MM.1S (cell line): Measurements from ENCODE around the gene SORCS2.

Experiments used
- DNase-seq: peaks from one replicate; pipeline ENCODE4 v3.0.0-alpha.2; 2015
- H2AFZ ChIP-seq: fragments of 300-600 bp; sonication (generic); 2 replicates; pipeline ENCODE4 v1.6.0; 2016; ENCODE audit warnings: antibody characterized with exemption, low read length
- H3F3A ChIP-seq: fragments of 300-600 bp; sonication (generic); 2 replicates; pipeline ENCODE4 v1.6.1; 2016; ENCODE audit warnings: mild to moderate bottlenecking, antibody characterized with exemption, low read length, moderate library complexity, mixed read lengths; ENCODE audit not compliant: insufficient read depth
- H3K27ac ChIP-seq: fragments of 300-600 bp; sonication (generic); 2 replicates; pipeline ENCODE4 v1.5.1; 2016; ENCODE audit warnings: mild to moderate bottlenecking, low read length
- H3K27me3 ChIP-seq: fragments of 300-600 bp; sonication (generic); replicated peaks from 2 replicates; pipeline ENCODE4 v1.6.0; 2016; ENCODE audit warnings: low read length; ENCODE audit not compliant: insufficient read depth
- H3K36me3 ChIP-seq: fragments of 300-600 bp; sonication (generic); replicated peaks from 2 replicates; pipeline ENCODE4 v1.6.1; 2016; ENCODE audit warnings: mild to moderate bottlenecking, low read length, mixed read lengths; ENCODE audit not compliant: insufficient read depth
- H3K4me1 ChIP-seq: fragments of 300-600 bp; sonication (generic); 2 replicates; pipeline ENCODE4 v1.6.1; 2016; ENCODE audit warnings: low read length, mixed read lengths
- H3K4me2 ChIP-seq: fragments of 300-600 bp; sonication (generic); 2 replicates; pipeline ENCODE4 v1.6.0; 2016; ENCODE audit warnings: low read depth, low read length
- H3K4me3 ChIP-seq: fragments of 300-600 bp; sonication (generic); 2 replicates; pipeline ENCODE4 v1.5.1; 2016; ENCODE audit warnings: low read length, mixed read lengths
- H3K79me2 ChIP-seq: fragments of 300-600 bp; sonication (generic); 2 replicates; pipeline ENCODE4 v1.6.1; 2016; ENCODE audit warnings: mixed run types, low read length, mixed read lengths
- H3K9ac ChIP-seq: fragments of 300-600 bp; sonication (generic); 2 replicates; pipeline ENCODE4 v1.6.1; 2016; ENCODE audit warnings: low read length, mixed read lengths
- H3K9me2 ChIP-seq: fragments of 300-600 bp; sonication (generic); replicated peaks from 2 replicates; pipeline ENCODE4 v1.6.1; 2016; ENCODE audit warnings: mild to moderate bottlenecking, low read length, mixed read lengths; ENCODE audit not compliant: insufficient read depth
- H3K9me3 ChIP-seq: fragments of 300-600 bp; sonication (generic); replicated peaks from 2 replicates; pipeline ENCODE4 v1.6.1; 2016; ENCODE audit warnings: mild to moderate bottlenecking, low read length, mixed read lengths; ENCODE audit not compliant: insufficient read depth
- H4K20me1 ChIP-seq: fragments of 300-600 bp; sonication (generic); 2 replicates; pipeline ENCODE4 v1.6.1; 2016; ENCODE audit warnings: mild to moderate bottlenecking, low read length, moderate library complexity, mixed read lengths; ENCODE audit not compliant: insufficient read depth
- EZH2 ChIP-seq: fragments of 300-600 bp; sonication (generic); optimal IDR thresholded peaks from 2 replicates; pipeline ENCODE3; 2017; ENCODE audit warnings: low read depth, mild to moderate bottlenecking, antibody characterized with exemption, low read length, mixed read lengths
- EZH2phosphoT487 ChIP-seq: fragments of 300-600 bp; sonication (generic); IDR thresholded peaks from 2 replicates; pipeline ENCODE4 v1.6.1; 2018; ENCODE audit warnings: antibody characterized with exemption, low read length
- TF ChIP-seq, protein P1 (sequence below): fragments of 300-600 bp; sonication (generic); IDR thresholded peaks from 2 replicates; pipeline ENCODE4 v1.5.1; 2016; ENCODE audit warnings: antibody characterized with exemption, low read length, mixed read lengths

The SORCS2 gene

DNA sequence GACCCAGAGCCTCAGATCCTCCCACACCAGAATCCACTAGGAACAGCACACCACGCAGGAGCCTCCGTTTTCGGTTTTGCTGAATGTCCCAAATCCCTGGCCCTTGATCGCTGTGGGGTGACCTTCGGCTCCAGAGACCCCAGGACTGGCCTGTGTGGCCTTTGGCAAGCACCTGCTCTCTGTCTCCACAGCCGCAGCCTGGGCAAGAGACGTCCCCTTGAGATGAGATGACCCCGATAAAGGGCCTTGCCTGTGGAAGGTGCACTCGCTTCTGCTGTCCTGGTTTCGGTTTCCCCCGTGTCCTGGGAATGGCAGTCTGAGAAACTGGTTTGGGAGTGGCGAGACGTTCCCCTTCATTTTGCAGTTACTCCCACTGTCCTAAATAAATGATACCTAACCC lies 232.8 kb downstream of the SORCS2 start:
- H3K27me3 ChIP-seq: peaks cover 81% of the 10 kb centered on the region
- H3K9me3 ChIP-seq: no peaks in the 10 kb centered on the region
- TF ChIP-seq, protein P1, sequence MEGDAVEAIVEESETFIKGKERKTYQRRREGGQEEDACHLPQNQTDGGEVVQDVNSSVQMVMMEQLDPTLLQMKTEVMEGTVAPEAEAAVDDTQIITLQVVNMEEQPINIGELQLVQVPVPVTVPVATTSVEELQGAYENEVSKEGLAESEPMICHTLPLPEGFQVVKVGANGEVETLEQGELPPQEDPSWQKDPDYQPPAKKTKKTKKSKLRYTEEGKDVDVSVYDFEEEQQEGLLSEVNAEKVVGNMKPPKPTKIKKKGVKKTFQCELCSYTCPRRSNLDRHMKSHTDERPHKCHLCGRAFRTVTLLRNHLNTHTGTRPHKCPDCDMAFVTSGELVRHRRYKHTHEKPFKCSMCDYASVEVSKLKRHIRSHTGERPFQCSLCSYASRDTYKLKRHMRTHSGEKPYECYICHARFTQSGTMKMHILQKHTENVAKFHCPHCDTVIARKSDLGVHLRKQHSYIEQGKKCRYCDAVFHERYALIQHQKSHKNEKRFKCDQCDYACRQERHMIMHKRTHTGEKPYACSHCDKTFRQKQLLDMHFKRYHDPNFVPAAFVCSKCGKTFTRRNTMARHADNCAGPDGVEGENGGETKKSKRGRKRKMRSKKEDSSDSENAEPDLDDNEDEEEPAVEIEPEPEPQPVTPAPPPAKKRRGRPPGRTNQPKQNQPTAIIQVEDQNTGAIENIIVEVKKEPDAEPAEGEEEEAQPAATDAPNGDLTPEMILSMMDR: no peak
- TF ChIP-seq EZH2 (no peak), EZH2phosphoT487 (no peak)
- no peak overlapping the region for H3K4me2 ChIP-seq
- H3K36me3 ChIP-seq: no peaks in the 10 kb centered on the region
- no peak overlapping the region for H3K27ac ChIP-seq
- no peaks in the 10 kb centered on the region for H3F3A ChIP-seq
- no peaks in the 10 kb centered on the region for H3K79me2 ChIP-seq
- H3K4me3 ChIP-seq: no peak overlapping the region
- no peaks in the 10 kb centered on the region for H3K9me2 ChIP-seq
- no peaks in the 10 kb centered on the region for H4K20me1 ChIP-seq
- no peak for DNase-seq
- no peak overlapping the region for H2AFZ ChIP-seq
- no peak overlapping the region for H3K9ac ChIP-seq
- no peaks in the 10 kb centered on the region for H3K4me1 ChIP-seq

DNA sequence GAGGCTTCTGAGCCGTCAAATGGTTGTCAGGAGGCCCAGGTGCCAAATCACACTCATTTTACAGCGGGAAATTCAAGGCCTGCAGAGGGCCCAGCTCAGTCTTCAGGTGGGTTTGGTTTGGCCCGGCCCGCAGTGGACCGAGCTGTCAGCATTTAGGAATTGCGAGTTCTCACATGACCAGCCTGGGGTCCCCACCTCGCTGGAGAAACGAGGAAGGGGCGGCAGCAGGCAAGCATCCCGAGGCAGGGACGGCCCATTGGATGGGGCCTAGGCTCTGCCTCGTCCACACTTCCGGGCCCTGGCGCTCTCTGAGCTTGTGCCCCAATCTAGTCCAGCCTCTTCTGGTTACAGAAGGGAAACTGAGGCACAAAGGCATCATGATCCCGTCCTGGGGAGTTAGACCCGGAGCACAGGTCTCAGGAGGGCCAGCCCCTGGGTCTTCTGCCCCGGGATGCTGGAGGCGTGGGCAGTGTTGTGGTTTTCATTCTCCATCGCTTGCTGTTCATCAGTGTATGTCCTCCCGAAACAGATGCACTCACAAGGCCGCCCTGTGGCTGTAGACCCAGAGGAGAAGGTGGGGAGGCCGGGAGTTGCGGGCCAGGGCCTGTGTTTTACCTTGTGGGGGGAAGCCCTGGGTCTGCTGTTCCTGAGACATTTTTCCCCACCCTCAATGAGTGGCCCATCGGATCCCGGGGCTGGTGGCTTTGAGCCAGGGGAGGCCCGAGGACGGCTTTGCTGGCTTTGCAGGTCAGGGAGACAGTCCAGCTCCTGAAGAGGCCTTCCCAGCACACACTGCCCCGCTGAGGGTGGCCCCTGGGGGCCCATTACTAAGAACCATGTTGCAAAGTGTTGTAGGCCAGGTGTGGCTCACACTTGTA lies 233.5 kb downstream of the SORCS2 start:
- Histone ChIP-seq H3K4me1 (no peaks in the 10 kb centered on the region), H3K9me2 (no peaks in the 10 kb centered on the region), H3K36me3 (no peaks in the 10 kb centered on the region), H3K4me2 (no peak overlapping the region), H3K4me3 (no peak overlapping the region), H3K79me2 (no peaks in the 10 kb centered on the region), H3K27me3 (peaks cover 88% of the 10 kb centered on the region), H3K9me3 (no peaks in the 10 kb centered on the region), H3K27ac (no peak overlapping the region), H3F3A (no peaks in the 10 kb centered on the region), H4K20me1 (no peaks in the 10 kb centered on the region), H3K9ac (no peak overlapping the region), H2AFZ (no peak overlapping the region)
- TF ChIP-seq EZH2: no peak
- TF ChIP-seq, protein P1: no peak
- TF ChIP-seq EZH2phosphoT487: no peak
- no peak for DNase-seq

DNA sequence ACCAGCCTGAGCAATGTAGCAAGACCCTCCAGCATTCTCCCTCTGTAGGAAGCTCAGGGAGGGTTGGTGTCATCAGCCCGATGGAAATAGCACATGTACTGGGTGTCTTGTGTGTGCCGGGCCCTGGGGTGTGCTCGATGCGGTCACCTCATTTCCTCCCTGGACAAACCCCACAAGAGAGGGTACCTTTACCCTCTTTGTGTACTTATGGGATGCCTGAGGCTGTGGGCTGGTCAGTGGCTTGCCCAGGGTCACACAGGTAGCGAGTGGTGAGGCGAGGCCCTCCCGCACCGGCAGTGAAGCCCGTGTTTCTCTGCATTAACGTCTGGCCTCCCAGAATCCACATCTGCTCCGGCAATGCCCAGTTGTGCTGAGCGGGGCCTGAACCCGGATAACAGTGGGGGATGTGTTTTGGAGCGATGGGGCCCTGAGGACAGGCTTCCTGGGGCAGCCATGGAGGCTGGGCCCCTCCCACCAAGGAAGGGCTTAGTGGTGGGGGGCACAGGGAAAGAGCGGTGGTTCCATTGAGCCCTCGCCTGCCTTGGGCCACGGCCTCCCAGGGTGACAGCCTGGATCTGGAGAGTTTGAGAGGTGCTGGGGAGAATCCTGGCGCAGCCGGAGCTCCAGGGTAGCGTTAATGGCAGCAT lies 234.3 kb downstream of the SORCS2 start:
- Histone ChIP-seq H4K20me1 (no peaks in the 10 kb centered on the region), H3K27ac (no peak overlapping the region), H3K79me2 (no peaks in the 10 kb centered on the region), H3K9ac (no peak overlapping the region), H2AFZ (no peak overlapping the region), H3K9me2 (no peaks in the 10 kb centered on the region), H3F3A (no peaks in the 10 kb centered on the region), H3K4me2 (no peak overlapping the region), H3K27me3 (peaks cover 96% of the 10 kb centered on the region), H3K36me3 (no peaks in the 10 kb centered on the region), H3K4me1 (no peaks in the 10 kb centered on the region), H3K9me3 (no peaks in the 10 kb centered on the region), H3K4me3 (no peak overlapping the region)
- TF ChIP-seq EZH2: no peak
- no peak for DNase-seq

DNA sequence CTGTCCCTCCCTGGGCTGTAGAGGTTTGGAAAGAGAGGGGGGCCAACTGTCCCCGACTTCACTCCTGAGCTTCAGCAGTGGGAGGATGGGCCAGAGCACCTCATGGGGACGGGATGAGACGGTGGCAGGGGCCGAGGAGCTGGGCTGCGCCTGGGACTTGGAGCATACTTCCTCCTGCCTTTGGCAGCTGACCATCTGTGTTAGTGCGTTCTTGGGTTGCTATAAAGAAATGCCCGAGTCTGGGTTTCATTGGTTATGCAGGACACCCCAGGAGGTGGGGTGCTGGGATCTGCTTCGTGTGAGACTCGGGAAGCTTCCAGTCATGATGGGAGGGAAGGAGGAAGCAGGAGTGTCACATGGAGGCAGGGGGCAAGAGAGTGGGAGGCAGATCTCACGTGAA lies 235.0 kb downstream of the SORCS2 start:
- H3K27ac ChIP-seq: no peak overlapping the region
- TF ChIP-seq EZH2phosphoT487 (no peak), EZH2 (no peak)
- TF ChIP-seq, protein P1: no peak
- no peak overlapping the region for H3K9ac ChIP-seq
- H3K9me2 ChIP-seq: no peaks in the 10 kb centered on the region
- no peaks in the 10 kb centered on the region for H3K4me1 ChIP-seq
- no peaks in the 10 kb centered on the region for H3F3A ChIP-seq
- no peak overlapping the region for H3K4me3 ChIP-seq
- no peaks in the 10 kb centered on the region for H3K36me3 ChIP-seq
- H3K4me2 ChIP-seq: no peak overlapping the region
- no peak overlapping the region for H2AFZ ChIP-seq
- DNase-seq: no peak
- no peaks in the 10 kb centered on the region for H3K9me3 ChIP-seq
- no peaks in the 10 kb centered on the region for H3K79me2 ChIP-seq
- peaks cover 98% of the 10 kb centered on the region for H3K27me3 ChIP-seq
- no peaks in the 10 kb centered on the region for H4K20me1 ChIP-seq
